GM18870 (cell line): ENCODE results near the gene ZNF132.
"Not testable (repeated sequence)": the region's sequence is repeated elsewhere in the genome, so short reads cannot be mapped to it uniquely, and the experiment has no call there.

ENCODE experiments used
- ATAC-seq: cut with Tn5 transposase; IDR thresholded peaks from one replicate; pipeline ENCODE4 v1.9.1; 2021; ENCODE audit warnings: moderate library complexity; ENCODE audit not compliant: unreplicated experiment

ZNF132 gene

DNA sequence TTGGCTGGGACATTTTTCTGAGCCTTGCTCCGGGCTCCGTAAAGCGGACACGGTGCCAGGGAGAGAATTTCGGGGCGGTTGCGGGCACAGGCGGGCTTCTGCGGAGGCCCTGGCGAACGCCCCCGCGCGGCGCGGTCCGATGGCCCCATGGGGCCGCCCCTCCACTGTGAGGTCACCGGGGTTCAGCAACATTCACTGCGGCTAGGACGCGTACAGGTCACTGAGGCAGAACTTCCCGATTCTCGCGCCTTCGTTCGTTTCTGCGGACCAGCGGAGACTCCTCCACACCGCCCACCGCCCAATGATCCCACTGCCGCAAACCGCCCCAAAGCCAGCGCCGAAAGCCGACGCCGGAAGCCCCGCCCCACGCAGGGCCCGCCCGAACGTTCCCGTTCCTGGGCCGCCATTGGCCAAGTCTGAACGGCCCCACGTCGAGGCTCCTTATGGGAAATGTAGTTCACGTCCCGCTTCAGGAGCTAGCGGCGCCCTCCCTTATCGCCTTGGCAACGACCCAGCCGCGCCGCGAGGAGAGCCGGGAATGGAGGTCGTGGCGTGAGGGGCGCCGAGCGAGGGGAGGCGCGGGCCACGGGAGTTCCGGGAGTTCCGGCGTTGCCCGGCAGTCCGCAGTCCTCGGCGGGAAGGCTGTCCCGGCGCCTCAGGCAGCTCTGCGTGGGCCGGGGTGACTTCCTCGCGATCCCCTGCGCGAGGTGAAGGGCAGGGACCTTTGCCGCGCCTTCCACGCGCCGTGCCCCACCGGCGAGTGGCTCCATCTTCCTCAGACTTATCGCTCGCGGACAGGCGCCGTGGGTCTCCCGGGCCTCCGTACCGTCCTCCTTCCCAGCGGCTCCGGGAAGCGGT lies 31.6 kb downstream of the ZNF132 start, which contains the start of gene ZNF584:
Gene ZNF584, plus strand, starts transcription at position 498 of the 858 bp plus-strand sequence. CDS start 499 bp downstream, outside the sequence.
- ATAC-seq, result peak; percentile 84

DNA sequence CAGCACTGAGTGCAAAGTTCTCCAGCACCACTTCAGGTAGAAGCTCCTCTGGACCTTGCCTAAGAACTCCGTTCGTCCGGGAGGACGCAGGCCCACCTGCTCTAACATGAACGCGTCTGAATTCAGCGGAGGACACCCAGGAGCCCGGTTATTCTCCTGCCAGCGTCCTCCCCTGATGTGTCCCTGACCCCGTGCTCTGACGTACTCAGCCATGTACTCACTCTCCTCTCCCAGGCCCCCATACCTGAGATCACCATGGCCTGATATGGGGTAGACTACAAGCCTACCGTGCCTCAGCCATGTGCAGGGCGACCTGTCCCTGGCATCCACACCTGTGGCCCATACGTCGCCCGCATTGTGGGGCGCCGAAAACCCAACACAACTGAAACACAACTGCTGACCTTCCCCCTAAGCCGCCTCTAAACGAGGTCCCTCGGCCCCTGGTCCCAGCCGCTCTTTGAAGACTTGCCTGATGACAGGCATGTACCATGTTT lies 32.2 kb downstream of the ZNF132 start:
- peak; percentile 8 for ATAC-seq

DNA sequence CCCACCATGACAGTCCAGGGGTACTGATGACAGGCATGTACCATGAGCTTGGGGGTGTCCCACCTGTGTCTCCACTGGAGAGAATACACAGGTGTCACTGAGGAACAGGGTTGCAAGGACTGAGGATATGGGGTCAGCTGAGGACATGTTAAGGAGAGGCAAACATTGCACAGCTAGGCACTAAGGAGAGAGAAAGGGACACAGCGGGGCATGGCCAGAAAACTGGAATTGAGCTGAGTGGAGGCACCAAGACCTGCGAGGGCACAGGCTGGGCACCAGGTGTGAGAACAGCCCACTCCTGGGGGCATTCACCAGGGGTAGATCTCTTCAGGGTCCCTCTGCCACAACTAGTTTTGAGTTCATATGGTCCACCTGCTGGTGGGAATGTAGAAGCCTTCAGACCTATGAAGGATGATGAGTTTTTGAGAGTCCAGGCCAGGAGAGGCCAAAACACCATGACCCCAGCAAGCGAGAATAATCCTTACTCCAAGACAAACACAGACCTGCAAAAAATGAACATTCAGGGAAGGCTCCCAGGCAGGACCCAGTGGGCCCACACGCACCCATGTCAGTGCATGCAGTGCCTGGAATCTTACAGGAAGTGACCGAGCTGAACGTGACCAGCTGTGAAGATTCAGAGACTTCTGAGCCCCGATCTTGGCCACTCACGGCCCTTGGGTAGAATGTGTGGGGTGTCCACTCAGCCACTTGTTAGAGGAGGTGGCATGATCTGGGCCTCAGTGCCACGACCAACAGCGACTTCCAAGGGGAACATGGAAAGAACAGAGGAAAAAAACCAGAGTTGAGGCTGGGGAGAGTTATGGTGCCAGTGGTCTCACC lies 32.9 kb downstream of the ZNF132 start:
- ATAC-seq, result no peak

DNA sequence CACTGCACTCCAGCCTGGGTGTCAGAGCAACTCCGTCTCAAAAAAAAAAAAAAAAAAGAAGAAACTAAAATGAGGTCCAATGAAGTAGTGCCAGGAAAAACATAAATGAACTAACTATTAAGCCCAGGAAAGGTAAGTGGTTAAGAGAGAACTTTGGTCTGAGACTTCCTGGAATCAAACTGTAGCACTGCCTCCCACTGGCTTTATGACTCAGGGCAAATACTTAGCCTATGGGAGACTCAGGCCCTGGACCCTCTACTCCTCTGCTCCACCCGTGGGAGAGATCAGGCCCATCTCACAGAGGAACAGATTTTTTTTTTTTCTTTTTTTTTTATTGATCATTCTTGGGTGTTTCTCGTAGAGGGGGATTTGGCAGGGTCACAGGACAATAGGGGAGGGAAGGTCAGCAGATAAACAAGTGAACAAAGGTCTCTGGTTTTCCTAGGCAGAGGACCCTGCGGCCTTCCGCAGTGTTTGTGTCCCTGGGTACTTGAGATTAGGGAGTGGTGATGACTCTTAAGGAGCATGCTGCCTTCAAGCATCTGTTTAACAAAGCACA lies 36.0 kb downstream of the ZNF132 start:
- not testable (repeated sequence) for ATAC-seq

DNA sequence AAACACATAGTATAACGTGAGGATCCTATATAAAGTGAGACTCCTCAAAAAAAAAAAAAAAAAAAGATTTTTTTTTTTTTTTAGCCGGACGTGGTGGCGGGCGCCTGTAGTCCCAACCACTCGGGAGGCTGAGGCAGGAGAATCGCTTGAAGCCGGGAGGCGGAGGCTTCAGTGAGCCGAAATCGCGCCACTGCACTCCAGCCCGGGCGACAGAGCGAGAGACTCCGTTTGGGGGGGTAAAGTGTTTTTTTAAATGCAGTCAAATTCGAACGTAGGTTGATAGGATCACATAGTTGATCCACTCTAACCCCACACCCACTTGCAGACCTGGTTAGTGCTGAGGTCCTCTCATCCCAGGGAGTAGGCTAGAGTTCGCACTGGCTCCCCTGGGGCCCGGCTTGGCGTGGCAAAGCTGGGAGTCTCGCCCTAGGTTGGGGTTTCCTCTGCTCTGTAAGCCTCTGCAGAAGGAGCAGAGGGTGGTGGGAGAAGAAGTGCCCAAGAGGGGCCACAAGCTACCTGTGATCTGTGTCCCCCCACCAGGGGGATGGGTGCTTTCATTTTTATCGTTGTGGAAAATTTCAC lies 38.0 kb downstream of the ZNF132 start:
- ATAC-seq, result no peak

DNA sequence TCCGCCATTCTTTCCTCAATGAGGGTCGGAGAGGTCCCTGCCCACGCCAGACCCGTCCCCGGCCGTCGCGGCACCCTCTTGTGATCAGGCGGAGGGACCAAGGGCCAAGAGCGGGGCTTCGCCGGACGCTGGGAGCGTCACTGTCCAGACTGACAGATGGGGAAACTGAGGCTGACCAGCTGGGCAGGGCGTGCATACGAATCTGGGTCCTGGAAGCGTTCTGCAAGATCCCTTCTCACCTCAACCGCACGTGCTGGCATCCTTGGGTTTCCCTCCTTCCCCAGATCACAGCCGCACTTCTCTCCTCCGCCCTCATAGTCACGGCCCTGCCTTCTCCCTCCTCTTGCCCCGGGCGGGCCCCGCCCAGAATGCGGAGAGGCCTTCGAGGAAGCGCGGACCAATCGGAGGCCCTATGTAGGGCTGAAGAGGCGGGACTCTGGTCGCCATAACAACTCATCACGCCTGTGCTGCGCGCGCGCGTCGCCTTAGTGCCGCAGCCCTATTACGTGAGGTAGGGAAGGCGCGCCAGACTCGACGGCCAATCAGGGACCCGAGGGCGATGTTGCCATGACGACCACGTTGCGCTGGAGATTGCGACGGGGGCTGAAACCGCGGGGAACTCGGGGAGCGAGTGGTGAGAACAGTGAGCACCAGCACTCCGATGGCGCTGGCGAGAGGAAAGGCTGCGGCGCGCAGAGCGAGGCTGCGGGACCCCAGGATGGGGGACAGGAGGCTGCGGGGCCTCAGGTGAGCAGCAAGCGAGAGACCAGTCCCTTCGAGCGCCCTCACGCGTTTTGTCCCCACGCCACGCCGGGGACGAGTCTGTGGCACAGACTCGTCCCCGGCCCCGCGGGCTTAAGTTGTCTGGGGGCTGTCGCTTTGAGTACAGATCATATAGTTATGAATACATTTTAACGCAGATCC lies 38.8 kb downstream of the ZNF132 start:
- peak; percentile 93 for ATAC-seq

DNA sequence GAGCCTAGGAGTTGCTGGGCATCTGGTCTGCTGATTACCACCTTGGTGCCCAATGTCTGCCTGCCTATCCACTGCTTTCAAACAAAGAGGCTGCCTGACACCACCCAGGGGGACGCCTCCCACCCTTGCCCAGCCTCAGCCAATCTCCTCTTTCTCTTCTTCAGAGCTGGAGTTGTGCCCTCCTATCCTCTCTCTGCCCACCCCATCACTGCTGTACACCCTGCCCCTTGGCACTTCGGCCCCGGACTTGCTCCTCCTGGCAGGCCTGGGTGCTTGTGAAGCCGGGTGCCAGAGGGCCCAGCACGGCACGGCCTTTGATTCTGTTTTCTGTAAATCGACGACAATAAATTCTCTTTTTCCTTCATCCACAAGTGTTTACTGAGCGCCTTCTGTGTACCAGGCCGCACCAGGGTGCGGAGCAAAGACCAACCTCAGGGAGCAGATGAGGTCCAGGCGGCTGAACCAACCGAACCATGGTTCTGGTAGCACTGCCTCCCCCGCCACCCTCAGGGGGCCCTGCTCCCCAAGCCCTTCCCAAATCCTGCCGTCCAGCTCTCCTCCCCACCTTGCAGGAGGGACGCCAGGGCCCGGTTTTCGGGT lies 39.5 kb downstream of the ZNF132 start:
- ATAC-seq, result no peak

DNA sequence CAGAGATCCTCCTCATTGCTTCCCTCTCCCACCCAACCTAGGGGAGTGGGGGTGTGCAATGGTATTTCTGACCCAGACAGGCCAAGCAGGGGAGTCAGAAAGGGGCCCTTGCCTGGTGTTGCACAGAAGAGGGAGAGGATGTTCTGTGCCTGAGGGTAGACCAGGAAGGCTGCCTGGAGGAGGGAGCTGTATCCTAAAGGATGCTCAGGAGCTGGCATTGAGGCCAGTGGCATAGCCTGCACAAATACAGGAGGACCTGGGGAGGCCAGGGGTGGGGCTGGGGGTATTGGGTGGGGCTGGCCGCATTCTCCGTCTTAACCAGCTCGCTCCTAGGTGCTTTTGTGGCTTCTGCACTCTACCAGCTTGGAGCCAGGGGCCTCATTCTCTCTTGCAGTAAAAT lies 40.0 kb downstream of the ZNF132 start:
- ATAC-seq, result no peak

DNA sequence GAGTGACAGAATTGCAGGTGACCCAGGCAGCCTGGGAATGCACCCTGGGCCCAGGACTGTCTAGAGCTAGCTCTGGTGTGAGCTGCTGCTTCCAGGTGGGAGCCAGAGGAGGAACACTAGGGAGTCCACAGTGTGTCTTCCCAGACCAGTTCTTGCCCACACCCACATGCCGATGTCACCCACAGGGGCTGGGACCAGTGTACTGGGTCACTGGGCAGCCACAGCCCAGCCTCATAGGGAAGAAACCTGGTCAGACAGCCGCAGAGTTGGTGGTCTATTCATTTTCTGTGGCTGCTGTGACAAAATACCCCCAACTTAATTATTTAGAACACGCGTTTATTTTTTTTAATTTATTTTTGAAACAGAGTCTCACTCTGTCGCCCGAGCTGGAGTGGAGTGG lies 41.4 kb downstream of the ZNF132 start:
- no peak for ATAC-seq

DNA sequence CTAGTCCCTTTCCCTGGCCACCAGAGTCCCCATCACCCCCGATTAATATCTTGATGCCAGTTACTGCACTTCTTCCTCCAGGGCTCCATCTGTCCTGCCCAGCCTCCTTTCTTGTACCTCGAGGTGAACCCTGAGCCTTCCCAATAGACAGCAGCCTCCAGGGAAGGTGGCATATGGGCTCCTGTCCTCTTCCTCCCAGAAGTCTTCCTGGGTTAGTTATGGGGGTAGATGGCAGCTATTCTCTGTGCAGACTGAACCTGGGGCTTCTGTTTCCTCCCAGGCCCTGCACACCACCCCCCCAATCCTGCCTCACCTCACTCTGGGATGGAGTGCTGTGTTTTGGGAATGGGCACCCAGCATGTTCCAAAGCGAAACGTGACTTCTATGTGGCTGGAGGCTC lies 41.9 kb downstream of the ZNF132 start:
- no peak for ATAC-seq

DNA sequence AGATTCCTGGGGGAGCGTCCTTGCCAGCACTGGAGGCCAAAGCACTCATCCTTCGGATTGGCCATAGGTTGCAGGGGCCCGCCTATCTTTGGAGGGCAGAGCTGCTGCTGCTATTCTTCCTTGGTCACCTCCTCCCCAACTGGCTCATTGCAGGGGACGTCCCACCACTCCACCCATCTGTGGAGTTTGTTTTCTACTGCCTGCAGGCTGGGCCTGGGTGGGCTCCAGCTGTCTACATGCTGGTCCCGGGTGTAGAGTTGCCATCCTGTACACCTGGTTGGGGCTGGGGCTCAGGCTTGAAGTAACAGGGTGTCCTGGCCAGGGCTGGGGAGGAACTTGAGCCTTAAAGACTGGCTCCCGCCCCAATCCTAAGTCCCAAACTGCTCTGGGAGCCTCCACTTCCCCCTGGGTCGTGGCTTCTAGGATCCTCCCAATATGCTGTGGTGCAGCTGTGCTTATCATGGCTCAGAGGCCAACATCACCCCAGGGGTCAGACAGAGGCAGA lies 42.4 kb downstream of the ZNF132 start:
- ATAC-seq, result no peak

DNA sequence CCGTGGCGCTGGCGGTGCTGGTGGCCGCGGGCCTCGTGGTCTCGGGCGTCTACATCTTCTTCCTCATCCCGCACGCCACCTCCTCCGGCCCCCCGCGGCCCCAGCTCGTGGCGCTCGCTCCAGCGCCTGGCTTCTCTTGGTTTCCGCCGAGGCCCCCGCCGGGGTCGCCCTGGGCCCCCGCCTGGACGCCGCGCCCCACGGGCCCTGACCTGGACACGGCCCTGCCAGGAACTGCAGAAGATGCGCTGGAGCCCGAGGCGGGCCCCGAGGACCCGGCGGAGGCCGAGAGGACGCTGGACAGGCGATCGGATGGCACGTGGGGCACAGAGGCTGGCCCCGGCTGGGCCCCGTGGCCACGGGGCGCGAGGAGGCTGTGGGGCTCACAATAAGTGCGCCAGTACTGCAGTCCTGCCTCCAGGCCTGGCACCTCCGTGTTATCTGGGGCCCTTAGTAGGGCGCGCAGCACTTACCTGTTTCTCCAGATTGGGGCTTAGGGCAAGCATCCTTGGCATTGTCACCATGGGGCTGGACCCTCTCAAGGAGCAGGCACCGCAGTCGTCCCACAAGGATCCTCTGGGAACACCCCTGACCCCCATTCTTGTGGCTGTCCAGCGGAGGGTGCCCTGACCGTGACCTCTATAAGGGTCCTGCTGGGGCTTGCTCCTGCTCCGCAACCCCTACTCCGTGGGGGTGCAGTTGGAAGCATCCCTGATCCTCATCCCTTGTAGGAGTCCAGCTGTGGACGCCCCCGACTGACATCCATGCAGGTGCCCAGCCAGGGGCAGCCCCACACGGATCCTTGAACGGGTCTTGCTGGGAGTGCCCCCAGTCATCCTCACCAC lies 43.0 kb downstream of the ZNF132 start:
- no peak for ATAC-seq

DNA sequence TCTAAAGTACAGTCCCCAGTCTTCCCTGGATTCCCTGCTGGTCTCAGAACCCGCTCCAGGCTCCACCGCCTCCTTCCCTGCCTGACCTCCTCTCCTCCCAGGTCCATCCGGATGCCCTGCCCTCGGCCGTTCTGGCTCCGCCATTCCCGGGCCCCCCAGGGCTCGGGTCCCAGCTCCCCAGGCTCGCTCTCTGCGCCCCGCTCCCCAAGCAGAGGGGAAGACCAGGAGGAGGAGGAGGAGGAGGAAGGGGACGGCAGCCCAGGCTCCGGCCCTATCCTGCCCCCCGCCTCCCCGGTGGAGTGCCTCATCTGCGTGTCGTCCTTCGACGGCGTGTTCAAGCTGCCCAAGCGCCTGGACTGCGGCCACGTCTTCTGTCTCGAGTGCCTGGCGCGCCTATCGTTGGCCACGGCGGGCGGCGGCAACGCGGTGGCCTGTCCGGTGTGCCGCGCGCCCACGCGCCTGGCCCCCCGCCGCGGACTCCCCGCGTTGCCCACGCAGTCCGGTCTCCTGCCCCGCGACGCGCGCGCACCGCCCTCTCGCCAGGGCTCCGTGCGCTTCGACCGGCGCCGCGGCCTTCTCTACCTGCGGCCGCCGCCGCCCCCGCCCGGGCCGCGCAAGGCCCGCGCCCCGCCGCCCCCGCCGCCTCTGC lies 43.9 kb downstream of the ZNF132 start:
- ATAC-seq, result no peak

DNA sequence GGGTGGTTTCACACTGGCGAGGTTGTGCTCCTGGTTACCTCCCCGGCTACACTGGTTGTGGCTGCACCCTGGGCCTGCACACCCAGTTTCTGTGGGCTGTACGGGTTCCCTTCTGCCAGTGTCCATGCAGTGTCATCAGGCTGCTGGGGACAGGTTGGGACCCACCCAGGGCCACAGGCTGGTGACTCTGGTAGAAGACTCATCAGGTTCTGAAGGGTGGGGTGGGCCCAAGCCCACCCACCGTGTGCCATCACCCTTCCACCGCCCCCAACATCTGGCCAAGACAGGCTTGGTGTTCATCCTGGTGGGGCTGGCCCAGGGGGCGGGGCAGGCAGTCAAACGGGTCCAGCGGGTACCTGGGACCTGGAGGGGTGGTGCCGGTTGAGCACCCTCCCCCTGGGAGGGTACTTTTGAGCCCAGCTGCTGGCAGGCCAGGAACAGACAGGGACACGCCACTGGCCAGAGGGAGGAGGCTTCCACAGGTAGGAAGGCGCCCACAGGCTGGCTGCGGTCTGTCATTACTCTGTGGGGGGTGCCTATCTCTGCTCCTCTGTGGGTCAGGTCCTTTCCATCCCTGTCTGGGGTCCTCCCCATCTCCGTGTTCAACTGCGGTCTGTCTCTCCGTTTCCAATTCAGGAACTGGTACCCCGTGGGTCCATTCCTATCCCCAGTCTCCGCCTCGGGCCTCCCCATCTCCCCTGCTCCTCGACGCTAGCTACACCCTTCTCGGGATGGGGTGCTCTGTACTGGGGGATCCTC lies 44.6 kb downstream of the ZNF132 start, which contains the start of gene RNF225:
Gene RNF225, plus strand, starts transcription at position 437 of the 759 bp plus-strand sequence. CDS start 434 bp downstream, outside the sequence.
- no peak for ATAC-seq

DNA sequence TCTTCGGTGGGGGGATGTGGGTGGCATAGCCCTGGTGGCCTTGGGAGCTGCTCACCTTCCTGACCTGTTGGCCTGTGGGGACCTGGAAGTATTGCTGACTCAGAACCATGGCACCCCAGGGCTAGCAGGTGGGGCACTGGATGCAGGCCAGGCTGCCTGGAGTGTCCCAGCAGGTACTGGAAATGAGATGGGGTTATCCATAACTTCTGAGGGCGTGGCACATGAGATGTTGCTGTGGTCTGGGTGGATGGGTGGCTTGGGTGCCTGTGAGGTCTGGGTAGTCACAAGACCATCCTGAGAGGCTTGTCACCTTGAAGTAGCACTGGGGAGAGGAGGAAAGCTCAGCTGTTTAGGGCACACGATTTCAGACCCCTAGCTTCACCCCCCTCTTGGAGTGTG lies 45.1 kb downstream of the ZNF132 start:
- no peak for ATAC-seq

DNA sequence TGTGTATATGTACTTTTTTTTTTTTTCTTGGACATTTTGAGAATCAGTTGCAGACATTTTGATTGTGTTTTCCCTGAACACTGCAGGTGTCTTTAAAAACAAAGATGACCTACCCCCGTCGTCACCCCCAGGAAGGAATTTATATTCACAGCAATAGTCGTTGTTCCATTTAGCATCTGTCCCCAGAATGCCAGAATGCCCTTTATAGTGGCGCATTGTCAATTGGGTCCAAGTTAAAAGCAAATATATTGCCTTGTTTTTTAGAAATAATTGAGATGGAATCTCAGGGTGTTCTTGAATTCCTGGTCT lies 46.3 kb downstream of the ZNF132 start:
- no peak for ATAC-seq
